IPS-18c (cell line): ENCODE data around the gene LRP5.

ENCODE experiments used
- H3K4me3 ChIP-seq: 2 replicates; pipeline ENCODE4 v1.7.0; 2013; ENCODE audit warnings: low read depth, mild to moderate bottlenecking, low read length, moderate library complexity; ENCODE audit not compliant: insufficient read depth
- H3K9me3 ChIP-seq: one replicate; pipeline ENCODE4 v1.6.1; 2013; ENCODE audit warnings: mild to moderate bottlenecking, low read length, moderate library complexity; ENCODE audit not compliant: control insufficient read depth, insufficient read depth

The LRP5 gene

GRCh38 chr11:68321293-68322051 is 9.1 kb downstream of the LRP5 start:
- Histone ChIP-seq H3K9me3 (no peaks in the 10 kb centered on the region), H3K4me3 (no peak overlapping the region)

GRCh38 chr11:68322052-68322430 is 9.7 kb downstream of the LRP5 start:
- Histone ChIP-seq H3K4me3 (no peak overlapping the region), H3K9me3 (no peaks in the 10 kb centered on the region)

GRCh38 chr11:68324241-68324640 is 11.8 kb downstream of the LRP5 start:
- H3K9me3 ChIP-seq = no peaks in the 10 kb centered on the region
- no peak overlapping the region for H3K4me3 ChIP-seq

GRCh38 chr11:68324695-68325094 is 12.3 kb downstream of the LRP5 start:
- Histone ChIP-seq H3K9me3 (no peaks in the 10 kb centered on the region), H3K4me3 (no peak overlapping the region)

GRCh38 chr11:68325183-68325906 is 13.0 kb downstream of the LRP5 start:
- Histone ChIP-seq H3K9me3 (no peaks in the 10 kb centered on the region), H3K4me3 (no peak overlapping the region)

- Histone ChIP-seq H3K9me3 (no peaks in the 10 kb centered on the region), H3K4me3 (no peak overlapping the region)
Observed at GRCh38 chr11:68325907-68326220, 13.5 kb downstream of the LRP5 start.

GRCh38 chr11:68326334-68327215 is 14.2 kb downstream of the LRP5 start:
- no peak overlapping the region for H3K4me3 ChIP-seq
- H3K9me3 ChIP-seq = no peaks in the 10 kb centered on the region

- Histone ChIP-seq H3K4me3 (no peak overlapping the region), H3K9me3 (no peaks in the 10 kb centered on the region)
Observed at GRCh38 chr11:68327586-68328370, 15.4 kb downstream of the LRP5 start.

GRCh38 chr11:68328374-68329091 is 16.1 kb downstream of the LRP5 start:
- no peaks in the 10 kb centered on the region for H3K9me3 ChIP-seq
- H3K4me3 ChIP-seq = no peak overlapping the region

- Histone ChIP-seq H3K9me3 (no peaks in the 10 kb centered on the region), H3K4me3 (no peak overlapping the region)
Observed at GRCh38 chr11:68329536-68329935, 17.1 kb downstream of the LRP5 start.

- Histone ChIP-seq H3K4me3 (no peak overlapping the region), H3K9me3 (no peaks in the 10 kb centered on the region)
Observed at GRCh38 chr11:68329978-68330699, 17.7 kb downstream of the LRP5 start.

- H3K9me3 ChIP-seq = no peaks in the 10 kb centered on the region
- no peak overlapping the region for H3K4me3 ChIP-seq
Observed at GRCh38 chr11:68330700-68331337, 18.4 kb downstream of the LRP5 start.

- no peak overlapping the region for H3K4me3 ChIP-seq
- H3K9me3 ChIP-seq = no peaks in the 10 kb centered on the region
Observed at GRCh38 chr11:68331338-68331947, 19.1 kb downstream of the LRP5 start.

- no peaks in the 10 kb centered on the region for H3K9me3 ChIP-seq
- H3K4me3 ChIP-seq = peak overlapping the region; percentile 5; the same call in 1 of the 2 replicates
Observed at GRCh38 chr11:68332186-68332585, 19.8 kb downstream of the LRP5 start.

GRCh38 chr11:68333173-68333572 is 20.8 kb downstream of the LRP5 start:
- H3K4me3 ChIP-seq = no peak overlapping the region
- no peaks in the 10 kb centered on the region for H3K9me3 ChIP-seq
